ENCODE results near the gene GRIN2A.

DNA sequence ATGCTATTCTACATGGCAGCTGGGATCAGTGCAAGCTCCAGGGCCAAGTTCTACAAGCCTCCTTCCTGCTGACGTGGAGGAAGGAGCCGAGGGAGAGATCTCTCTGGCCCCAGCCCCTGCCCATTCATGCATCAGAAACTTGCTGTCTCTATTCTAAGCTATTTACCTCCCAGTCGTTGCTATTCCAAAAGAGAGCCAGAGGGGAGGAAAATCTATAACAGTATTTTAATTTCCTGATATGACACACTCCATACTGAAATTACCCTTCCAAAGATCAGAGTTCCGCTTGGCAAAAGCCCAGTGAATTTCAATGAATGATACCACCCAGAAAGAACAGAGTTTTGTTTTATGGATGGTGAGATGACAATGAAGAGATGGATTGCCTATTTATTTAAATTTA is 133.4 kb downstream of the GRIN2A start:
- TF ChIP-seq, protein P1, sequence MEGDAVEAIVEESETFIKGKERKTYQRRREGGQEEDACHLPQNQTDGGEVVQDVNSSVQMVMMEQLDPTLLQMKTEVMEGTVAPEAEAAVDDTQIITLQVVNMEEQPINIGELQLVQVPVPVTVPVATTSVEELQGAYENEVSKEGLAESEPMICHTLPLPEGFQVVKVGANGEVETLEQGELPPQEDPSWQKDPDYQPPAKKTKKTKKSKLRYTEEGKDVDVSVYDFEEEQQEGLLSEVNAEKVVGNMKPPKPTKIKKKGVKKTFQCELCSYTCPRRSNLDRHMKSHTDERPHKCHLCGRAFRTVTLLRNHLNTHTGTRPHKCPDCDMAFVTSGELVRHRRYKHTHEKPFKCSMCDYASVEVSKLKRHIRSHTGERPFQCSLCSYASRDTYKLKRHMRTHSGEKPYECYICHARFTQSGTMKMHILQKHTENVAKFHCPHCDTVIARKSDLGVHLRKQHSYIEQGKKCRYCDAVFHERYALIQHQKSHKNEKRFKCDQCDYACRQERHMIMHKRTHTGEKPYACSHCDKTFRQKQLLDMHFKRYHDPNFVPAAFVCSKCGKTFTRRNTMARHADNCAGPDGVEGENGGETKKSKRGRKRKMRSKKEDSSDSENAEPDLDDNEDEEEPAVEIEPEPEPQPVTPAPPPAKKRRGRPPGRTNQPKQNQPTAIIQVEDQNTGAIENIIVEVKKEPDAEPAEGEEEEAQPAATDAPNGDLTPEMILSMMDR (conservative IDR thresholded peaks at IDR 0.05), result no peak
- no peak for TF ChIP-seq ZFX (IDR thresholded peaks at IDR 0.05)

Measured in C4-2B (cell line).